Stomach (tissue), 4 donors: Measurements from ENCODE around the gene TFEB.

Experiments
- CTCF ChIP-seq, 7 experiments: fragments of 450-650 bp in 4 of 7; fragments of 200-600 bp in 3 of 7; sonication (generic) in 3 of 7; IDR thresholded peaks; one replicate each; pipeline ENCODE4 v1.5.1; 2016 to 2019; ENCODE audit warnings: antibody characterized with exemption in 7 of 7, control low read depth in 2 of 7, mild to moderate bottlenecking in 1 of 7
- POLR2A ChIP-seq, 4 donors: fragments of 450-650 bp; IDR thresholded peaks; one replicate each; pipeline ENCODE4 v1.6.1; 2016; ENCODE audit warnings: antibody characterized with exemption in 4 of 4, control low read depth in 2 of 4, mild to moderate bottlenecking in 1 of 4, moderate library complexity in 1 of 4
- POLR2AphosphoS5 ChIP-seq, 3 donors: sonication (generic); formaldehyde crosslinking; IDR thresholded peaks; one replicate each; pipeline ENCODE4 v1.6.1; 2016; ENCODE audit warnings: antibody characterized with exemption in 3 of 3

GRCh38 chr6:41763470-41763869 is 28.1 kb upstream of the TFEB start:
- TF ChIP-seq POLR2A (IDR thresholded peaks at IDR 0.05) (no peak), CTCF (IDR thresholded peaks at IDR 0.05) (no peak), POLR2AphosphoS5 (IDR thresholded peaks at IDR 0.05) (no peak)
